ENCODE results near the gene VWA3B.
A peak's percentile ranks its signal among the peaks of the same experiment; 100 is the strongest.
"Not testable (repeated sequence)": the region's sequence is repeated elsewhere in the genome, so short reads cannot be mapped to it uniquely, and the experiment has no call there.

VWA3B gene

DNA sequence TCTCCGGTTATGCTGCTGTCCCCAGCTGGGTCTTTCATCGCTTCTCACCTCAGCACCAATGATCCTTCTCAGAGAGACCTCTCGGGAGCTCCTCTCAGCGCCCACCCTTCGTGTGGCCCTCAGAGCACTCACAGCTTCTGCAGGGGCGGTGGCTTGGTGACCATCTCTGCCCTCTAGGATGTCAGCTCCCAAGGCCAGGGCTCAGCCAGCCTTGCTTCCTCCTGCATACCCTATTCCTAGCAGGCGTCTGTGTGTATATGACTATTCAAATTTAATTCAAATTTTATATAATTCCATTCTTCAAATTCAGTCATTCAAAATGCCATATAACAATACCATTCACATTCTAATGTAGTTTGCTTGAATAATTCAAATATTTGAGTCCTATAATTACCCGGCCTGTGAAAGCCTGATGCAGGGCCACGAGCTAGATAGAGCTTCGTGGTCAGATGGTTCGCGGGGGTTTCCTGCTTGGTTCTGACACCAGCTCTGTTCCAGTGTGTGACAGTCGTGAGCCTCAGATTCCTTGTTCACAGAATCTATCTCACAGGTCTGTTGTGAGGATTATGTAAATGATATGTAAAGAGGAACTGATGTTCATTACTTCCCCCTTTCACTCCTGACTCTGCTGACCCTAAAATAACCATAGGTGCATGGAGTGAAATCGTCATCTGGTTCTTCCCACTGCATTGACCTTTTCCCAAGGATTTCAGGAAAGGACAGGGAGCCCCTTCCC lies 165.2 kb downstream of the VWA3B start:
- DNase-seq: no peak

DNA sequence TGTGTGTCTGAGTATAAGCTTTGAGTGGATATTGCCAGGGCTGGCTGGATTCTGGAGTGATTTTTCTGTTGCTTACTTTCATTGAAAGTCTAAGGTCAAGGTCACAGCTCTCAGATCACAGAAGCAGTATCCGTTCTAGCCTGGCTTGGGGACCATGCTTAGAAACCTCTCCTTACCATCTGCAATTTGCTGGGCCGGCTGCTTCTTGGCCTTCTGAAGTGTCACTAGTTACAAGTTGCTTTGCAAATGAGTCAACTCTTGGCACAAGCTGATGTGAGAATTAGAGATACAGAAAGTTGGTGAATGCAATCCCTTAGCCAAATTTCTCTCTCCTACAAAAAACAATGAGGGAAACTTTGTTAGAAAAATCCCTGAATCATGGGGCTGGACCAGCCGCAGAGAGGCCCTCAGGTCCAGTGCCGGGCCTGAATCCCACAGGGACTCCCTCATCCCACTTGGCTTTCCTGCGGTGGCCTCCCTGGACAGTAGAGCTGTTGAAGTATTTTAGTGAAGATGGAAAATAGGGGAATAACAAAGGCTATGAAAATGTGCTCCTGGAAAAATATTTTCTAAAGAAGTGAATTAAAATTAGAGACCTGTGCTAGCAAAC lies 166.6 kb downstream of the VWA3B start:
- DNase-seq: peak in 1 of 14 donors; percentile 42

DNA sequence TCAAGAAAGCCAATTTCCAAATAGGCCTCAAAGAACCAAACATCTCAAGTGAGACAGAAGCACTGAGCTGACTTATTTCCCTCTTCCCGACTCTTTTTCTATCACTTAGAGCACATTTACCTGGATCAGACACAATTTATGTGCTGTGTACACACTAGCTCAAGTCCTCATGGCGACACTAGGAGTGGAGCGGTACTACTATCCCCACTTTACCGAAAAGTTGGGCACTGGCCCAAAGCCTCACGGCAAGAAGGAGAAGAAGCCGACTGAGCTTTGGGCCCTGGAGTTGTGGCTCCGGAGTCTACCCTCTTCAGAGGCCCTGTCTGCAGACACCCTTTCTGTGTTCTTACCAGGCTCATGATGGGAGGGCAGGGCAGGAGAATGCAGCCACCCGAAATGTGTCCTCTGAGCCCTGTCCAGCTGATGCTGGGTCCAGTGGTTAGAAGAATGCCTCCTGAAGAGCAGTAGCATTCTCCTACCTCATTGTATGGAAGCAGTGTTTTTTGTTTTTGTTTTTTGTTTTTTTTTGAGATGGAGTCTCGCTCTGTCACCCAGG lies 167.6 kb downstream of the VWA3B start:
- no peak for DNase-seq

DNA sequence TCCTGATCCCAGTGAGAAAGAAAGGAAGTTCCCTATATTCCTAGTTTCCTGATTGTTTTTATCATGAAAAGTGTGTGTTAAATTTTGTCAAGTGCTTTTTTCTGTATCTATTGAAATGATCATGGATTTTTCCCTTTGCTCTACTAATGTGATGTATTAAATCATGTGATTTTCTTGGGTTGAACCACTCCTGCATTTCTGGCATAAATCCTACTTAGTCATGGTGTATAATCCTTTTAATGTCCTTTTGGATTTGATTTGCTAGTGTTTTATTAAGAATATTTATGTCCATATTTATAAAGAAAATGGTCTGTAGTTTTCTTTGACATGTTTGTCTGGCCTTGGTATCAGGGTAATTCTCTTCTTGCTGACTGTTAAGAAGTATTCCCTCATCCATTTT lies 171.9 kb downstream of the VWA3B start:
- DNase-seq: no peak

DNA sequence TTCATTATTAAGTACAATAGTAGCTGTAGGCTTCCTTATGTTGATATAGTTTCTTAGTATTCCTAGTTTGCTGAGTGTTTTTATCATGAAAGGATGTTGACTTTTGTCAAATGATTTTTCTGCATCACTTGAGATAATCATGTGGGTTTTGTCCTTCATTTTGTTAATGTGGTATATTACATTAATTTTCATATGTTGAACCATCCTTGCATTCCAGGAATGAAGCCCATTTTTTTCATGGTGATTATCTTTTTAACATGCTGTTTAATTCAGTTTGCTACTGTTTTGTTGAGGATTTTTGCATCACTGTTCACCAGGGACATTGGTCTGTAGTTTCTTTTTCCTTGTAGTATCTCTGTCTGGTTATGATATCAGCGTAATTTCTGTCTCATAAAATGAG lies 176.4 kb downstream of the VWA3B start:
- no peak for DNase-seq

DNA sequence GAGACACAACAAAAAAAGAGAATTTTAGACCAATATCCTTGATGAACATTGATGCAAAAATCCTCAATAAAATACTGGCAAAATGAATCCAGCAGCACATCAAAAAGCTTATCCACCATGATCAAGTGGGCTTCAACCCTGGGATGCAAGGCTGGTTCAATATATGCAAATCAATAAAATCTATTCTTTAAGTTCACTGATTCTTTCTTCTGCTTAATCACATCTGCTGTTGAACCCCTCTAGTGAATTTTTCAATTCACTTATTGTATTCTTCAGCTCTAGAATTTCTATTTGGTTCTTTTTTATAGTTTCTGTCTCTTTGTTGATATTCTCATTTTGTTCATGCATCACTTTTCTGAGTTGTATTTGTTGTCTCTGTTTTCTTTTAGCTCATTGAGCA lies 181.3 kb downstream of the VWA3B start:
- DNase-seq: not testable (repeated sequence)

DNA sequence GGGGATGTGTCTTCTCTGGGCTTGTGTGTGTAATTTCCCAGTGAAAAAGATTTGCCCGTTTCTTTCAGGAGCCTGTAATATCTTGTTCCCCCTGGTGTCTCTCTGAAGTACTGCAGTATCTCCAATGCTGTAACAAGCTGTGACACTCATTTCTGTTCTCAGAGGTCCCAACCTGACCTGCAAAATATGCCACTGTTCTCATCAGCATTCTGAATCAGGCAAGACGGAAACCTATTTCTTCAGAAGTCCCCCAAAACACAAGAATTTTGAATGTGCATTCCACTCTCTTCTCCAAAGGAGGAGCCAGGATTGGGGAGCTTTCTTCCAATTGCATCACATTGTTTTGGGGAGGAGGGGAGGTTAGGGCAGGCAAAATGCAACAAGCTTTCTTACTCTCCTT lies 182.3 kb downstream of the VWA3B start:
- DNase-seq: no peak

DNA sequence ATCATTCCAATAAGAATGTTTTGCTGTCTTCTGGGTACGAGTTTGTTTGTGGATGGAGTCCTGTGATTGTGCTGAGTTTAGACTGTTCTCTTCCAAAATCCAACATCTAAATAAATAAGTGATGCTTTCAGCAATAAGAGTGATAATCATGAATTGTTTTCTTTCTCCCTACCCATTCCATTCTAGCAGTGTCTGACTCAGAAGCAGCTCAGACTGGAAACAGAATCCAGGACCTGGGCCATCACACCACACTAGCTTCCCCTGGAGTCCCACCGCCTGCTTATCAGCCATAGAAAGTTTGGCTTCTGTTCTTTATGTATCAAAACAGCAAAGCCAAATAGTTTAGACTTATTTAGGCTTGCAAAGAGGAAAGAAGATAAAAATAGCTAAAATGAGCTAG lies 182.9 kb downstream of the VWA3B start:
- DNase-seq: no peak

DNA sequence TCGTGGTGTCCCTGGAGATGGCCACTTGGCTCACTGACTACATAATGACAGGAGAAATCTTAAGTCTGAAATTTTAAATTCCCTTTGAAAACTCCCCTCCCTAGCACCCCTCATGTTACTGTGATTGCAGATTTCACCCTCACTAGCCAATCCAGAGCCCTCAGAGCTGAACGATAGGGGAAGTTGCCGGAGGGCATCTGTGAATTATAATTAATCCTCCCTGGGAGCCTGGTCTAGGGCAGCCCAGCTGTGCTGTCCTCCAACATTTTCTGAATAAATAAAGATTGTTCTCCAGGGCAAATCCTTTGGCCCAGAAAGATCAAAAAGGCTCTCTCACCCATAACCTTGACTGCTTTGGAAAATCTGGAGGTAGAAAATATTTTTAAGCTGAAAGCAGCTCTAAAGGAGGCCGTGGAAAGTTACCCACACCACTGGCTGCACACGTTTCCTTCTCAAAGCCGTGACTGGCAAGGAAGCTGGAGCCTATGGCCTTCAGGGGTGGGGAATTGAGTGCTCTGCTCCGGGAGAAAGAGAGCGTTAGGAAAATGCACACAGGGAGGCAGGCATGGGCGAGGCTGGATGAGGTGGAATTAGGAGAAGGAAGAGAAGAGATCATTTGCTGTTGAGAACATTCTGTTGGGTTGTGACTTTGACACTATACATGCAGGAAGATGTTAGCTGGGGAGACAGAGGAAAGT lies 190.3 kb downstream of the VWA3B start:
- DNase-seq: no peak

DNA sequence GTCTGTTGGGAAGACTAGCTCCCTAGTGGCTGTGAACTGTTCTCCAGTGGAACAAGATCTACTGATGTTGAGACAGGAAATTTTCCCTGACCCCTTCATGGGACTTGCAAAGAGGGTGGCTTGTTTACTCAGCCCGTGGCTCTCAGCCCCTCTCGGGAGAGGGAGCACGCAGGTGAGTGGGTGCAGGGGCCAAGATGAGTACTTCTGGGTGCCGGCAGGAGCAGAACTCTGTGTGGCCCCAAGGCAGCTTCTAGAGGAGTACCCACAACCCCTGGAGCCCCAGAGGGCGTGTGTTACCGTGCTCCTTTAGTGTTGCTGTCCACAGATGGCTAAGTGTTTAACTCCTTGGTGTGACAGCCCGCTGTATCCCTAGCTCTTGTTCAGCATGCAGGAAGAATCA lies 191.1 kb downstream of the VWA3B start:
- DNase-seq: no peak

DNA sequence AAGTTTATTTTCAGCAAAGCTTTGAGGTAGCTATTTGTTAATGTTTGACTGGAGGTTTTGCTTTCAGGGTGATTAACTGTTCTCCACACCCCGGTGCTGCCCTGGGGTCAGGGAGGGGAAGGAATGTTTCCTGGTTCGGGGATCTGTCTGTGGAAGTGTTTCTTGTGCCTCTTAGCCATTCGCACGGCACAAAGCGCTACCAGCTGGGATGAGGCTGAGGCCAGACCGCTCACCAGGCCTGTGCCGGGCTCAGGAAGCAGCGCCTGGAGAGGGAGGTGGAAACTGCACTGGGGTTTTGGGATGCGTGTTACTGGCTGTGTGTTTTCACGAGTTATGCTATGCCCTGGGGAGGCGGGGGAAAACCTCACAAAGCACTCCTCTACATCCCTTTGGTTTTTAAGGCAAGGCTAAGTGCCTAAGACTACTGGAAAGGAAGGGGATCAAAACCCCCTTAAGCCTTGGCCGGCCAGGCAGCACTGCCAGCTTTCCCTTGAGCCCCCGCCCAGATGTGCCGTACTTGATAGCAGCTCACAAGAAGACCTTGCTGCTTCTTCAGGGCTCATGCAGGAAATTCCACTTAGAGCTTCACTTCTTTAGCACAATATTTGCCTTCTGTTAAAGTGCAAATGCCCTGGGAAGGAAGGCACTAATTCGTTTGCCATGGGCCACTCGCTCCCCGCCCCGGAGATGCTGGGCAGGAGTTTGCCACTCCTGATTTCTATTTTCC lies 193.6 kb downstream of the VWA3B start:
- DNase-seq: no peak

DNA sequence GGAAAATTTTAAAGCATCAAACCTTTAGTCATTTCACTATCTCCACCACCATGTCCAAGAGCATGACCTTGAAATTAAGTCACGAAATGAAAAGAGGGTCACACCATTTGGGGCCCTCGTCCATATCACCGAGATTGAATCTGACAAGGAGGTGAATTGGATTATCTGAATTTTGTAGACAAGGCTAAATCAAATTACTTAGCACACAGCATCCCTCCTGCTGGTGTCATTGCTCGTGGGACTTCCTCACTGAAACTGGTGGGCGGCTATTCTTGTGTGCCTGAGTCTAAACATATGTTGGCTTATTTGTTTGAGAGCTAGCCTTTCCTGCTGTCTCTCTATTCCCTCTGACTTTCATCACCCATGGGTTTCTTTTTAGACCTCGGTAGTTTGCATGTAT lies 194.6 kb downstream of the VWA3B start:
- DNase-seq: no peak

DNA sequence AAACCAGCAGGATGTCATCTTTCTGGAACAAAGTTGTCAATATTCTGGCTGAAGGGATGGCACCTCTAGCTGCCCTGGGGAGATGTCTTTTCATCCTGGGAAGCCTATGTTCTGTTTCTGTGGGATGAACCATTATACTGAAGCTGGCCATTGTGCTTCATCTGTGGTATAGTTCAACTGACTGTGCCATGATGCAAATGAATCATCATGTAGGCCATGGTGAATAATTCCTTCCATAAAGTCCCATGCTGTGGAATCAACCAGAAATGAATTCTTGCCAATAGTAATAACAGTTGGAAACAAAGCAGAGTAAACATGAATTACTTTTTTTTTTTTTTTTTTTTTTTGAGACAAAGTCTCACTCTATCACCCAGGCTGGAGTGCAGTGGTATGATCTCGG lies 195.1 kb downstream of the VWA3B start:
- DNase-seq: no peak

DNA sequence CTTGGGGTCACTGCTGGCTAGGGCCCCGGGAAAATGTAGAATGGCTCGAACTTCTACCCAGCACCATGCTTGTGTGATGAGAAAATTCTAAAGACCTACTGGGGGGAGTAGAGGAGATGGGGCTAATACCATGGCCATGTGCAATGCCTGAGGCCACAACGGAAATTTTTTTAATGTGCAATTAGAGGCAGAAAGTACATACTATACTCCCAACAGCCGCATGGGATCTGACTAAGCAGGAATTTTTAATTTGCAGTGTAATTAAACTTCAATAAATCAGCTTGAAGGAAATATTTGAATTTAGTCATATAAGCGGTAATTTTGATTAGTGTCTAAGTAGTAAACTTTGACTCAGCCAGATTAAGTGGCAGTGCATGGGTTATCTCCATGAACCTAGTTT lies 206.1 kb downstream of the VWA3B start:
- no peak for DNase-seq

DNA sequence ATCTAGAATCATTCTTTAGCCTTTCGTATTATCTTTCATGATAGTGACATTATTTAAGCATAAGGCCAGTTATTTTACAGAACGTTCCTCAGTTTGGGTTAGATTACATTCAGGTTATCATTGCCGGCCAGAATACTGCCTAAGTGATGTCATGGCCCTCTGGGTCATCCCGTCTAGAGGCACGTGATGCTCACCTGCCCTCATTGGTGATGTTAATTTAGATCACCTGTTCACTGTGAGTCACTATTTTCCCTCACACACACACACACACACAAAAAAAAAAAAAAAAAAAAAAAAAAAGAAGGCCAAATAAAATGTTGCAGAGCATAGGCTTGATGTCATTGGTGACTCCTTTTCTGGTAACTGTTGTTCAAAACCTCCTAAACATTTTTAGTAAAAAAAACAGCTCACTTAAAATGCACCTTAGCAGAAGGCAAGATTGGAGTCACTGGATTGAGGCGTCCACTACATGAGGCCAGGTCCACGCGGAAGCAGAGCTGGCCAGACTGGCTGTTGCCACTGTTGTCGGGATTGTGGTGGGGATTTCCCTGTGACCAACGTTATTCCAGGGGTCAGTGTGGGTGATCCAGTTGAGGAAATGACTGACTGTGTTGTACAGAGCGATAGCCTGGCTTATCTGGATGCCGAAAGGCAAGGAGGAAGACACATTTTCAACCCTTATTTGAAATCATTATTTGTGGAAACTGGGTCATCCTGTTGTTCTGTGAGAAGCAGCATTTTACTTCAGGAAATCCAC lies 207.1 kb downstream of the VWA3B start:
- DNase-seq: no peak

DNA sequence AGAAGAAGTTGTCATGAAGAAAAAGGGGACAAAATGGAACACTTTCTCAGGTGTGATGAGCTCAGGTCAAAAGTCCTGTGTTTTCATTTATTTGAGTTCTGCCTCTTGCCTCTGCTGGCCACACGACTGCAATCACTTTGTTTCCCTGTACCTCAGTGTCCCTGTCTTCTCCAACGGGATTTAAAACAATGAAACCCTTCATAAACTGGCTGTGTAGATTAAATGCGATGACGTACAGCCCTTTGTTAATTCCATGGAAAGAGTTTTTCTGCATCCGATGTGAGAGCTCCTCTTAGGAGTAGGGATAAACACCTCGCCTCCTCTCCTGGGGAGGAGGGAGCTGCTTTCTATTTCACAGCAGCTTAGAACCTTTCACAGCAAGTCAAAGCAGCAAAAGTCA lies 207.7 kb downstream of the VWA3B start:
- no peak for DNase-seq

DNA sequence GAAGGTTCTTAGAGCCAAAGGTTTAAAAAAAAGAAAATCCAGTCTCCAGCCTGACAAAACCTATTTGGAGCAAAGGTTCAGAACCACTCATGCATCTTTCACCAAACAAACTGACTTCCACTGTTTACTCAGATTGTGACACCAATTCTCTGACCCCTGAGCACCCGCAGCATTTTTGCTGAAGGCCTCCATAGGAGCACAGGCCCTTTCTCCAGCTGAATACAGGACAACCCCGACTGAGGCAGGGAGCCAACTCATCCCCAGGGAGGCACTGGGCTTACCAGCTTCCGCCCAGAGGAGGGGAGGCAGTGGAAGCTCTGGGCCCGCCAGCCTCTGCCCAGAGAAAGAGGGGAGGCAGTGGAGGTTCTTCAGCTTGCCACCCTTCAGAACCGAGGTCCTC lies 208.3 kb downstream of the VWA3B start:
- peak in 1 of 14 donors; percentile 32 for DNase-seq

DNA sequence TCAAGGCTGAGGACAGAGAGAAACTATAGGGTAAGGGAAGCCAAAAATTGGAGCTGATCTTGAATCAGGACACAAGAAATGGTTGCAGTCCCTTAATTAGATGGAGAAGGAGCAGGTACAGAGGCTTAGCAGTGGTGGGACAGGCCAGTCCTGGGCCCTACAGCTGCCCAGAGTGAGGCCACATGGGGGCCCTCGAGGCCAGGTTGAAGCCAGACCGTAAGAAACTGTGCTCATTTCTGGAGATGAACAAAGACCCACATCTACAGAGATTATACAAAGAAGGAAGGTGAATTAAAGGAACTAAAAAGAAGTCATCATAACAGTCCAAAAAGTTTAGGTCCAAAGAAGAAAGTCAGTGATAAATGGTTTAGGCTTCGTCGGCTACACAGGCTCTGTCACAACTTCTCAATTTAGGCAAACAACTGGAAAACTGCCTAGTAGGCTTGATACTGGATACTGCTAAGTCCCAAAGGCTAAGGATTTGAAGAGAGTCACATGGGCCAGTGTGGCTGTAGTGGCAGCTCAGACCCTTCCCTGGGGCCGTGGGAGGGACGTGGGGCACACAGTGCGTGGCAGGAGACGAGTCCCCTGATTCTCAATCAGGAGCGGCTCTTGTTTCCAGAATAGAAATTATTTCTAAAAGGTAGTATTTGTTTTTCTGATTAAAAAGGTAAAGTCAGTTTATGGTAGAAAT lies 208.9 kb downstream of the VWA3B start:
- no peak for DNase-seq

DNA sequence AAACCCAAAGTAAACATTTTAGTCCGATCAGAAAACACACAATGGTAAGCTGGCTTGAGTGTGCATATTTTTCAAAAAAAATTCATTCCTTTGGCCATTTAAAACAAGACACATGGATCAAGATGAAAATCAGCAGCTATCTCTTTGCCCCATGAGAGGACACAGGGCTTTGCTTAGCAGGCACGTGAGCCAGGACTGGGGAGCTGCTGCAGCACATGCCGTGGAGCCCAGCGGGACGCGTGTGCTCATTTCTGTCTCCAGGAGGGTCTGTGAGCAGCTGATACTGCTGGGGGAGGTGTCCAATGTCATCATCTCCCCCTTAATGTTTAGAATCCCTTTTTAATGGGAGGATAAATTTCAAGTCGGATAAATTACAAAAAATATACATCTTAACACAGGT lies 209.5 kb downstream of the VWA3B start:
- DNase-seq: no peak

DNA sequence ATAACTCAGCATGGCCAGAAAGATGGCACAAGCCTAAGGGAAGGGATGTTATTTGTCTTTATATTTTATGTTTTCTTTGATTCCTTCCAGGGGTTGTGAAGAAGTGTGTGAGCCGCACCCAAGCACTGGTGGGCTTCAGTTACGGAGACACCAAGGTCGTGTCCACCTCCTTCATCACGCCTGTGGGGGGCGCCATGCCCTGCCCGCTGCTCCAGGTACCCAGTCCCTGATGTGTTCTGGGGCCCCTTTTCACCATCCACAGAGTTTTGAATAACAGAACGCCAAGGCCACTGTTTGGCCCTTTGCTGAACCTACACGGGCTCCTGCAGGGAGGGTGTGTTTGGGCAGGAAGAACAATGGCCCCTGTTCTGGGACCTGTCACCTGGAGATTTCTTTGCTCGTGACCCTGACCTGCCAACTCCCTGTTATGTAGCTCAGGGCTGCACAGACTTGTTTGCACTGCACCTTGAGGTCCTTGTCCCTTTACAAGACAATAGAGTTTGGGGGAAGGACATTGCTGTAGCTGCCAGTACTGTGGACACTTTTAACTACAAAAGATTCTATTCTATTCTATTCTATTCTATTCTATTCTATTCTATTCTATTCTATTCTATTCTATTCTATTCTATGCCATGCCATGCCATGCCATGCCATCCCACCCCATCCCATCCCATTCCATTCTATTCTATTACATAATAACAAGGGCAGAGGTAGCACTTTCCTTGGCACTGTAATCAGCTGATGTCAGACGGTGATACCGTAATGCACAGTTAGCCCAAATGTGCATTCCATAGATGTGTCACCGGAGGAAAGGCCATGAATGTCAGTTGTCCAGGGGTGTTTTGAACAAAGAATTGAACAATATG lies 211.1 kb downstream of the VWA3B start:
- no peak for DNase-seq

All from C1 segment of cervical spinal cord (tissue), 14 donors.